HL-60 (cell line): ENCODE measurements around the gene ACTA1.

Experiments
- POLR2AphosphoS5 ChIP-seq: IDR thresholded peaks from 2 replicates; pipeline ENCODE4 v1.6.1; 2012; ENCODE audit warnings: low read depth
- SPI1 ChIP-seq: IDR thresholded peaks from 2 replicates; pipeline ENCODE4 v1.6.1; 2012; ENCODE audit warnings: low read depth, mild to moderate bottlenecking, borderline replicate concordance
- TF ChIP-seq, protein P1 (sequence below): IDR thresholded peaks from 2 replicates; pipeline ENCODE4 v1.6.1; 2012; ENCODE audit warnings: low read depth; ENCODE audit not compliant: insufficient replicate concordance
- TF ChIP-seq, protein P2 (sequence below): IDR thresholded peaks from one replicate; pipeline ENCODE4 v1.5.1; 2011; ENCODE audit warnings: low read length, control low read depth, inconsistent platforms; ENCODE audit not compliant: insufficient read depth

DNA sequence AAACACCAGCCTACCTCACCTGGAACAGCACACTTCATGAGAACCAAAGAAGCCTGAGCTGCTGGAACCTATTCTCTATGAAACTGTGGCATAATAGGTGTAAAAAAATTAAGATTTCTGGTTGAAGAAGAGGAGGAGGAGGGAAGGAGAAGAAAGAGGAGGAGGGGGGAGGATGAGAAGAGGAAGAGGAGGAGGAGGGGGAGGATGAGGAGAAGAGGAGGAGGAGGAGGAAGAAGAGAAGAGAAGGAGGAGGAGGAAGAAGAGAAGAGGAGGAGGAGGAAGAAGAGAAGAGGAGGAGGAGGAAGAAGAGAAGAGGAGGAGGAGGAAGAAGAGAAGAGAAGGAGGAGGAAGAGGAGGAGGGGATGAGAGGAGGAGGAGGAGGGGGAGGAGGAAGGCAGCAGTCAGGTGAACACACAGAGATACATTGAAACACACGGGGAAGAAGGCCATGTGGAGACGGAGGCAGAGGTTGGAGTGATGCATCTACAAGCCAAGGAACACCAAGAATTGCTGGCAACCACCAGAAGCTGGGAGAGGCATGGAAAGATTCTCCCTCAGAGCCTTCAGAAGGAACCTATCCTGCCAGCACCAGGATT, 8.2 kb downstream of the ACTA1 start:
- TF ChIP-seq, protein P1, sequence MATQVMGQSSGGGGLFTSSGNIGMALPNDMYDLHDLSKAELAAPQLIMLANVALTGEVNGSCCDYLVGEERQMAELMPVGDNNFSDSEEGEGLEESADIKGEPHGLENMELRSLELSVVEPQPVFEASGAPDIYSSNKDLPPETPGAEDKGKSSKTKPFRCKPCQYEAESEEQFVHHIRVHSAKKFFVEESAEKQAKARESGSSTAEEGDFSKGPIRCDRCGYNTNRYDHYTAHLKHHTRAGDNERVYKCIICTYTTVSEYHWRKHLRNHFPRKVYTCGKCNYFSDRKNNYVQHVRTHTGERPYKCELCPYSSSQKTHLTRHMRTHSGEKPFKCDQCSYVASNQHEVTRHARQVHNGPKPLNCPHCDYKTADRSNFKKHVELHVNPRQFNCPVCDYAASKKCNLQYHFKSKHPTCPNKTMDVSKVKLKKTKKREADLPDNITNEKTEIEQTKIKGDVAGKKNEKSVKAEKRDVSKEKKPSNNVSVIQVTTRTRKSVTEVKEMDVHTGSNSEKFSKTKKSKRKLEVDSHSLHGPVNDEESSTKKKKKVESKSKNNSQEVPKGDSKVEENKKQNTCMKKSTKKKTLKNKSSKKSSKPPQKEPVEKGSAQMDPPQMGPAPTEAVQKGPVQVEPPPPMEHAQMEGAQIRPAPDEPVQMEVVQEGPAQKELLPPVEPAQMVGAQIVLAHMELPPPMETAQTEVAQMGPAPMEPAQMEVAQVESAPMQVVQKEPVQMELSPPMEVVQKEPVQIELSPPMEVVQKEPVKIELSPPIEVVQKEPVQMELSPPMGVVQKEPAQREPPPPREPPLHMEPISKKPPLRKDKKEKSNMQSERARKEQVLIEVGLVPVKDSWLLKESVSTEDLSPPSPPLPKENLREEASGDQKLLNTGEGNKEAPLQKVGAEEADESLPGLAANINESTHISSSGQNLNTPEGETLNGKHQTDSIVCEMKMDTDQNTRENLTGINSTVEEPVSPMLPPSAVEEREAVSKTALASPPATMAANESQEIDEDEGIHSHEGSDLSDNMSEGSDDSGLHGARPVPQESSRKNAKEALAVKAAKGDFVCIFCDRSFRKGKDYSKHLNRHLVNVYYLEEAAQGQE: no peak
- TF ChIP-seq, protein P2, sequence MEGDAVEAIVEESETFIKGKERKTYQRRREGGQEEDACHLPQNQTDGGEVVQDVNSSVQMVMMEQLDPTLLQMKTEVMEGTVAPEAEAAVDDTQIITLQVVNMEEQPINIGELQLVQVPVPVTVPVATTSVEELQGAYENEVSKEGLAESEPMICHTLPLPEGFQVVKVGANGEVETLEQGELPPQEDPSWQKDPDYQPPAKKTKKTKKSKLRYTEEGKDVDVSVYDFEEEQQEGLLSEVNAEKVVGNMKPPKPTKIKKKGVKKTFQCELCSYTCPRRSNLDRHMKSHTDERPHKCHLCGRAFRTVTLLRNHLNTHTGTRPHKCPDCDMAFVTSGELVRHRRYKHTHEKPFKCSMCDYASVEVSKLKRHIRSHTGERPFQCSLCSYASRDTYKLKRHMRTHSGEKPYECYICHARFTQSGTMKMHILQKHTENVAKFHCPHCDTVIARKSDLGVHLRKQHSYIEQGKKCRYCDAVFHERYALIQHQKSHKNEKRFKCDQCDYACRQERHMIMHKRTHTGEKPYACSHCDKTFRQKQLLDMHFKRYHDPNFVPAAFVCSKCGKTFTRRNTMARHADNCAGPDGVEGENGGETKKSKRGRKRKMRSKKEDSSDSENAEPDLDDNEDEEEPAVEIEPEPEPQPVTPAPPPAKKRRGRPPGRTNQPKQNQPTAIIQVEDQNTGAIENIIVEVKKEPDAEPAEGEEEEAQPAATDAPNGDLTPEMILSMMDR: no peak
- TF ChIP-seq POLR2AphosphoS5: no peak
- TF ChIP-seq SPI1: no peak
